SK-N-SH treated with all-trans-retinoic acid at 6 μM for 48 hours (cell line): ENCODE data around the gene SDHA.

Experiments used
- ATAC-seq: fragments of 200-7000 bp; cut with Tn5 transposase; 3 replicates; pipeline ENCODE4 v1.9.1; 2020; ENCODE audit warnings: mild to moderate bottlenecking, moderate library complexity
- BACH2 ChIP-seq: fragments of 250-450 bp; sonication (Bioruptor Pico); IDR thresholded peaks from 2 replicates; pipeline ENCODE4 v1.9.0; 2021; ENCODE audit warnings: mild to moderate bottlenecking, borderline replicate concordance
- CSDC2 ChIP-seq: fragments of 250-450 bp; sonication (Bioruptor Pico); IDR thresholded peaks from 2 replicates; pipeline ENCODE4 v1.5.0; 2020; ENCODE audit warnings: mild to moderate bottlenecking, moderate library complexity
- GLIS3 ChIP-seq: fragments of 250-450 bp; sonication (Bioruptor Pico); IDR thresholded peaks from 2 replicates; pipeline ENCODE4 v1.5.0; 2020; ENCODE audit warnings: mild to moderate bottlenecking, moderate library complexity
- ISL1 ChIP-seq: fragments of 250-450 bp; sonication (Bioruptor Pico); IDR thresholded peaks from 2 replicates; pipeline ENCODE4 v2.1.2; 2022; ENCODE audit warnings: mild to moderate bottlenecking, moderate library complexity
- PPARA ChIP-seq: fragments of 250-450 bp; sonication (Bioruptor Pico); IDR thresholded peaks from 2 replicates; pipeline ENCODE4 v1.5.0; 2020; ENCODE audit warnings: mild to moderate bottlenecking, borderline replicate concordance
- RARB ChIP-seq: fragments of 250-450 bp; sonication (Bioruptor Pico); IDR thresholded peaks from 2 replicates; pipeline ENCODE4 v1.8.0; 2021; ENCODE audit warnings: mild to moderate bottlenecking, moderate library complexity
- SNAI2 ChIP-seq: fragments of 250-450 bp; sonication (Bioruptor Pico); IDR thresholded peaks from 2 replicates; pipeline ENCODE4 v1.5.0; 2020; ENCODE audit warnings: mild to moderate bottlenecking, moderate library complexity
- TOX ChIP-seq: fragments of 250-450 bp; sonication (Bioruptor Pico); IDR thresholded peaks from 2 replicates; pipeline ENCODE4 v1.8.0; 2021; ENCODE audit warnings: mild to moderate bottlenecking, moderate library complexity, borderline replicate concordance
- ZFP3 ChIP-seq: fragments of 250-450 bp; sonication (Bioruptor Pico); IDR thresholded peaks from 2 replicates; pipeline ENCODE4 v1.5.0; 2020; ENCODE audit warnings: mild to moderate bottlenecking, moderate library complexity
- ZFP30 ChIP-seq: fragments of 450-650 bp; formaldehyde crosslinking; IDR thresholded peaks from 2 replicates; pipeline ENCODE4 v1.5.0; 2022; ENCODE audit warnings: mild to moderate bottlenecking, moderate library complexity
- ZNF565 ChIP-seq: fragments of 450-650 bp; formaldehyde crosslinking; conservative IDR thresholded peaks from 2 replicates; pipeline ENCODE4 v1.5.0; 2020; ENCODE audit warnings: low read depth, mild to moderate bottlenecking, moderate library complexity
- ZNF70 ChIP-seq: fragments of 450-650 bp; formaldehyde crosslinking; IDR thresholded peaks from 2 replicates; pipeline ENCODE4 v1.5.0; 2020; ENCODE audit warnings: mild to moderate bottlenecking, moderate library complexity
- ZNF8 ChIP-seq: fragments of 450-650 bp; formaldehyde crosslinking; IDR thresholded peaks from 2 replicates; pipeline ENCODE4 v1.5.0; 2020; ENCODE audit warnings: mild to moderate bottlenecking, moderate library complexity
- TF ChIP-seq, protein P1 (sequence below): fragments of 250-450 bp; sonication (Bioruptor Pico); IDR thresholded peaks from 2 replicates; pipeline ENCODE4 v1.8.0; 2020; ENCODE audit warnings: mild to moderate bottlenecking, moderate library complexity, borderline replicate concordance
- TF ChIP-seq, protein P2 (sequence below): fragments of 250-450 bp; sonication (Bioruptor Pico); IDR thresholded peaks from 2 replicates; pipeline ENCODE4 v1.5.1; 2020; ENCODE audit warnings: low read depth, mild to moderate bottlenecking, moderate library complexity
- TF ChIP-seq, protein P3 (sequence below): fragments of 250-450 bp; sonication (Bioruptor Pico); IDR thresholded peaks from 2 replicates; pipeline ENCODE4 v1.8.0; 2021; ENCODE audit warnings: low read depth, mild to moderate bottlenecking, moderate library complexity, borderline replicate concordance
- TF ChIP-seq, protein P4 (sequence below): fragments of 250-450 bp; sonication (Bioruptor Pico); IDR thresholded peaks from 2 replicates; pipeline ENCODE4 v1.5.1; 2021; ENCODE audit warnings: mild to moderate bottlenecking, moderate library complexity

Gene SDHA

DNA sequence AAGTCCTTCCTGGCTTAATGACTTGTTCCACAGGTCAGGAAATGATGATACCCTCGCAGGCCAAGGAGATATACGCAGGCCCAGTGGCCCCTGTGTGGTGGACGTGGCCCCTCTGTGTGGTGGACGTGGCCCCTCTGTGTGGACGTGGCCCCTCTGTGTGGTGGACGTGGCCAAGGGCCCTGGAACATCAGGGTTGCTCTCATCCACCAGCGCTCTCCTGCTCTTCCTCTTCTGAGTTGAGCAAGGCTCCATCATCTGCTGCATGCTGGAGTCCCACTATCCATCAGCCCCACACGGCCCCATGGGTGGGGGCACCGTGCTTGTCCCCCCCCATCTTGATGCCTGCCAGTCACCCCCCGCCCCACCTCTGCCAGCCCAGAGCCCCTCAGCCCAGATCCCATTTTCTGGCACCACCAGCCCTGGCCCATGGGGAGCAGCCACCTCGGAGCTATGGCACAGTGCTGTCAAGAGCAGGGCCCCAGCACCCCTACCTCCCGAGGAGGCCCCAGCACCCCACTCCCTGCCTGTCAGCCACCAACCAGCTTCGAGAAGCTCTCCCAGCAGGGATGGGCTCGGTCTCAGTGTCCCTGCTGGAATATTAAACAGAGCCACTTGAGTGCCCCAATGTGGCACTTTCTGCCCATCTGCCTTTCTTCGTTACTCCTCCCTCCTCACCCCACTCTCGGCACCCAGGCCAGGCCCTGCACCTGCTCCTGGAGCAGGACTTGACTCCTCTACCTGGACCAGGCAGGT, 18.7 kb upstream of the SDHA start (continued):
- TF ChIP-seq, protein P1, sequence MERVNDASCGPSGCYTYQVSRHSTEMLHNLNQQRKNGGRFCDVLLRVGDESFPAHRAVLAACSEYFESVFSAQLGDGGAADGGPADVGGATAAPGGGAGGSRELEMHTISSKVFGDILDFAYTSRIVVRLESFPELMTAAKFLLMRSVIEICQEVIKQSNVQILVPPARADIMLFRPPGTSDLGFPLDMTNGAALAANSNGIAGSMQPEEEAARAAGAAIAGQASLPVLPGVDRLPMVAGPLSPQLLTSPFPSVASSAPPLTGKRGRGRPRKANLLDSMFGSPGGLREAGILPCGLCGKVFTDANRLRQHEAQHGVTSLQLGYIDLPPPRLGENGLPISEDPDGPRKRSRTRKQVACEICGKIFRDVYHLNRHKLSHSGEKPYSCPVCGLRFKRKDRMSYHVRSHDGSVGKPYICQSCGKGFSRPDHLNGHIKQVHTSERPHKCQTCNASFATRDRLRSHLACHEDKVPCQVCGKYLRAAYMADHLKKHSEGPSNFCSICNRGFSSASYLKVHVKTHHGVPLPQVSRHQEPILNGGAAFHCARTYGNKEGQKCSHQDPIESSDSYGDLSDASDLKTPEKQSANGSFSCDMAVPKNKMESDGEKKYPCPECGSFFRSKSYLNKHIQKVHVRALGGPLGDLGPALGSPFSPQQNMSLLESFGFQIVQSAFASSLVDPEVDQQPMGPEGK (CRISPR knock-in tag): no peak

DNA sequence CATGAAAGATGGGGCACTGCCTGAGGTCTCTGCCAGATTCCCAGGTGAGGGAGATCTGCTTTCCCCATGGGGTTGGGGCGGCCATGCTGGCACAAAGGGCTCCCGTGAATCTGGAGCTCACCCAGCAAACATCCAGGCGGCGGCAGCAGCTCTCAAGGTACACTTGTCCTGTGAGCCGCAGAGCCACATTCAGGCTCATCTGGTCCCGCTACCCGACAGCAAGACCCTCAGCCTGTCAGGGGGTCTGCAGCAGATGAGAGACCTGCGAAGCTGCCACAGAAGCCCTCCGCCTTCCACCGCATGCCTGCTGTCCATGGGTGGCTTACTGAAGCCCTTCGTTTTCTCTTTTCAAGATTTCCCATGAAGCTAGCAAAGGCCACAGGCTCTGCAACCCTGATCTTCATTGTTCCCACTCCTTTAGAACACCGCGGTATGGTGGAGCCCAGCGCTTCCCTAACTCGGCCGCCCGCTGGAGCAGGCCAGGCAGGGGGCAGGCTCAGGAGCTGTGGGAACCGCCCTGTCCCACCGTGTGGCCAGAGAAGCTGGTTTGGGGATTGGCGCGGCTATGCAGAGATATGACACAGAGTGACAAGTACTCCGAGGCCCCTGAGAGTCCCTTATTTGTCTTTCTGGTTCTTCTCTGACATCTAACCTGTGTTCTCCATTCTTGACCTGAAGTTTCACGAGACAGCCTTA, 18.0 kb upstream of the SDHA start:
- no peak for ATAC-seq
- TF ChIP-seq, protein P2, sequence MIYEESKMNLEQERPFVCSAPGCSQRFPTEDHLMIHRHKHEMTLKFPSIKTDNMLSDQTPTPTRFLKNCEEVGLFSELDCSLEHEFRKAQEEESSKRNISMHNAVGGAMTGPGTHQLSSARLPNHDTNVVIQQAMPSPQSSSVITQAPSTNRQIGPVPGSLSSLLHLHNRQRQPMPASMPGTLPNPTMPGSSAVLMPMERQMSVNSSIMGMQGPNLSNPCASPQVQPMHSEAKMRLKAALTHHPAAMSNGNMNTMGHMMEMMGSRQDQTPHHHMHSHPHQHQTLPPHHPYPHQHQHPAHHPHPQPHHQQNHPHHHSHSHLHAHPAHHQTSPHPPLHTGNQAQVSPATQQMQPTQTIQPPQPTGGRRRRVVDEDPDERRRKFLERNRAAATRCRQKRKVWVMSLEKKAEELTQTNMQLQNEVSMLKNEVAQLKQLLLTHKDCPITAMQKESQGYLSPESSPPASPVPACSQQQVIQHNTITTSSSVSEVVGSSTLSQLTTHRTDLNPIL (CRISPR knock-in tag): no peak
- TF ChIP-seq ZFP3 (CRISPR knock-in tag) (no peak), ZNF8 (CRISPR knock-in tag) (no peak), SNAI2 (CRISPR knock-in tag) (no peak), ZFP30 (CRISPR knock-in tag) (no peak), GLIS3 (CRISPR knock-in tag) (no peak), RARB (CRISPR knock-in tag) (no peak), PPARA (CRISPR knock-in tag) (no peak)
- TF ChIP-seq, protein P1 (CRISPR knock-in tag): no peak
- TF ChIP-seq, protein P3, sequence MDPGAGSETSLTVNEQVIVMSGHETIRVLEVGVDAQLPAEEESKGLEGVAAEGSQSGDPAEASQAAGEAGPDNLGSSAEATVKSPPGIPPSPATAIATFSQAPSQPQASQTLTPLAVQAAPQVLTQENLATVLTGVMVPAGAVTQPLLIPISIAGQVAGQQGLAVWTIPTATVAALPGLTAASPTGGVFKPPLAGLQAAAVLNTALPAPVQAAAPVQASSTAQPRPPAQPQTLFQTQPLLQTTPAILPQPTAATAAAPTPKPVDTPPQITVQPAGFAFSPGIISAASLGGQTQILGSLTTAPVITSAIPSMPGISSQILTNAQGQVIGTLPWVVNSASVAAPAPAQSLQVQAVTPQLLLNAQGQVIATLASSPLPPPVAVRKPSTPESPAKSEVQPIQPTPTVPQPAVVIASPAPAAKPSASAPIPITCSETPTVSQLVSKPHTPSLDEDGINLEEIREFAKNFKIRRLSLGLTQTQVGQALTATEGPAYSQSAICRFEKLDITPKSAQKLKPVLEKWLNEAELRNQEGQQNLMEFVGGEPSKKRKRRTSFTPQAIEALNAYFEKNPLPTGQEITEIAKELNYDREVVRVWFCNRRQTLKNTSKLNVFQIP (CRISPR knock-in tag): no peak

DNA sequence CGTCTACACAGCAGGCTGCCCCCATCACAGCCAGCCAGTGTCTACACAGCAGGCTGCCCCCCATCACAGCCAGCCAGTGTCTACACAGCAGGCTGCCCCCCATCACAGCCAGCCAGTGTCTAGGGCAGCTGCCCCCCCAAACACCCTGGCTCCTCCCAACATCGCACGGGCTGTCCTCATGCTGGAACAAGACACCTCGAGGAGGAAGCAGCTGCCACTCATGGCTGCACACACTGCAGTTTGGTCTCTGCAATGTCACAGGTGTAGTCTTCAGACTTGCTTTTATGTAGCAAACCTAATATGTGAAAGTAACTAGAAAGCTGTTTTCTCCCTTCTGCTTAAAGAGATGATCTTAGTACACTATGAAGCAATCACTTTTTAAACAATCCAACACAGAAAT, 17.1 kb upstream of the SDHA start:
- TF ChIP-seq PPARA (CRISPR knock-in tag) (no peak), ZNF70 (no peak), BACH2 (CRISPR knock-in tag) (no peak), ZFP30 (CRISPR knock-in tag) (no peak), ZNF565 (no peak), TOX (CRISPR knock-in tag) (no peak)
- TF ChIP-seq, protein P3 (CRISPR knock-in tag): no peak
- TF ChIP-seq, protein P1 (CRISPR knock-in tag): no peak
- ATAC-seq: no peak

DNA sequence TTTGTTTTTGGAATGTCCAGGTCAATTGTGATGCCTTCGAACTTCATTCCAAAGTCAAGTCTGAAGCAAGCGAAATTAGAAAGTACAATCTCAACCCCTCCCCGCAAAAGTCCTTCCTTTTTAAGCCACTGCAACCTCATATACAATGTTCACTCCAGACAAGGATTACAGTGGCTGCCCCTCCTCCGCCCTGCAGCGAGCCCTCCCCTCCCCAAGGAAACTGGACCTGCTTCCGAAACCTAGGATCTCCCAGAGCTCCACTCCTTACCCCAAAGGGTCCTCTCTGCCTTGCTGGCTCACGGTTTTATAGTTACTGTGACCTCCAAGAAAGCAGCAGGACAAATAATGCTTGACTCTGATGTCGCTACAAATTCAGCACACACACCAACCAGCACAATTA, 16.4 kb upstream of the SDHA start:
- ATAC-seq: no peak
- TF ChIP-seq RARB (CRISPR knock-in tag): no peak
- no peak for TF ChIP-seq CSDC2 (CRISPR knock-in tag)
- TF ChIP-seq BACH2 (CRISPR knock-in tag): no peak
- no peak for TF ChIP-seq ISL1
- TF ChIP-seq ZFP30 (CRISPR knock-in tag): no peak
- TF ChIP-seq ZNF8 (CRISPR knock-in tag): no peak
- TF ChIP-seq, protein P4, sequence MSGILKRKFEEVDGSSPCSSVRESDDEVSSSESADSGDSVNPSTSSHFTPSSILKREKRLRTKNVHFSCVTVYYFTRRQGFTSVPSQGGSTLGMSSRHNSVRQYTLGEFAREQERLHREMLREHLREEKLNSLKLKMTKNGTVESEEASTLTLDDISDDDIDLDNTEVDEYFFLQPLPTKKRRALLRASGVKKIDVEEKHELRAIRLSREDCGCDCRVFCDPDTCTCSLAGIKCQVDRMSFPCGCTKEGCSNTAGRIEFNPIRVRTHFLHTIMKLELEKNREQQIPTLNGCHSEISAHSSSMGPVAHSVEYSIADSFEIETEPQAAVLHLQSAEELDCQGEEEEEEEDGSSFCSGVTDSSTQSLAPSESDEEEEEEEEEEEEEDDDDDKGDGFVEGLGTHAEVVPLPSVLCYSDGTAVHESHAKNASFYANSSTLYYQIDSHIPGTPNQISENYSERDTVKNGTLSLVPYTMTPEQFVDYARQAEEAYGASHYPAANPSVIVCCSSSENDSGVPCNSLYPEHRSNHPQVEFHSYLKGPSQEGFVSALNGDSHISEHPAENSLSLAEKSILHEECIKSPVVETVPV (CRISPR knock-in tag): no peak
- TF ChIP-seq, protein P2 (CRISPR knock-in tag): no peak
- no peak for TF ChIP-seq ZNF70
